Measurements from ENCODE around the gene MST1R. TPM values are rescaled to one million over a fixed set of nuclear protein-coding genes. Genes with fewer than 3 reads are reported as not detected.

MST1R gene
- total RNA-seq, 2 donors from 2014 or later: 88.9 to 173 TPM

- H3K4me3 ChIP-seq: peak within 1 kb of the TSS; percentile 54
- intact Hi-C loops (cut with DNase I): no loop called here
- no peaks in the 10 kb centered on the region for H3K27me3 ChIP-seq
- no peaks in the 10 kb centered on the region for H3K9me3 ChIP-seq
- TF ChIP-seq CTCF (IDR thresholded peaks at IDR 0.05): no peak
- DNase-seq: peak; percentile 97
- peak within 1 kb of the TSS; percentile 35 to 81 for H3K9ac ChIP-seq (ENCODE audit: low read depth in 2 of 2, low read length in 2 of 2)
- no peak within 1 kb of the TSS for H3K27ac ChIP-seq
- H3K36me3 ChIP-seq: no peaks in the 10 kb centered on the region
- peaks cover 5% of the 10 kb centered on the region for H3K4me1 ChIP-seq
These were observed 47.3 kb downstream of the MST1R start, which contains the start of gene TRAIP for GRCh38 chr3:49856181-49857005. TSS of gene TRAIP (minus strand) at chr3:49856564. CDS start at chr3:49856453, 111 bp downstream.

- intact Hi-C loops (cut with DNase I): no loop called here
- peak overlapping the region in 1 of 2 donors; percentile 35 for H3K9ac ChIP-seq (ENCODE audit: low read depth in 2 of 2, low read length in 2 of 2)
- H3K27me3 ChIP-seq: no peaks in the 10 kb centered on the region
- no peaks in the 10 kb centered on the region for H3K9me3 ChIP-seq
- no peak for DNase-seq
- no peak overlapping the region for H3K27ac ChIP-seq
- H3K4me3 ChIP-seq: peak overlapping the region; percentile 54
- no peaks in the 10 kb centered on the region for H3K36me3 ChIP-seq
- peaks cover 5% of the 10 kb centered on the region for H3K4me1 ChIP-seq
- TF ChIP-seq CTCF (IDR thresholded peaks at IDR 0.05): no peak
These were observed 48.0 kb downstream of the MST1R start for GRCh38 chr3:49855662-49856061.

GRCh38 chr3:49845694-49846093 is 58.0 kb downstream of the MST1R start:
- Histone ChIP-seq H3K27ac (no peak overlapping the region), H3K9me3 (no peaks in the 10 kb centered on the region), H3K27me3 (no peaks in the 10 kb centered on the region), H3K9ac (ENCODE audit: low read depth in 2 of 2, low read length in 2 of 2) (no peak overlapping the region), H3K36me3 (no peaks in the 10 kb centered on the region), H3K4me1 (no peaks in the 10 kb centered on the region), H3K4me3 (no peak overlapping the region)
- TF ChIP-seq CTCF (IDR thresholded peaks at IDR 0.05): no peak
- intact Hi-C loops (cut with DNase I): no loop called here
- no peak for DNase-seq

- TF ChIP-seq CTCF (IDR thresholded peaks at IDR 0.05): no peak
- Histone ChIP-seq H3K4me1 (no peaks in the 10 kb centered on the region), H3K9me3 (no peaks in the 10 kb centered on the region), H3K27ac (no peak overlapping the region), H3K9ac (ENCODE audit: low read depth in 2 of 2, low read length in 2 of 2) (no peak overlapping the region), H3K4me3 (no peak overlapping the region), H3K27me3 (no peaks in the 10 kb centered on the region), H3K36me3 (no peaks in the 10 kb centered on the region)
- intact Hi-C loops (cut with DNase I): no loop called here
- DNase-seq: no peak
These were observed 59.0 kb downstream of the MST1R start for GRCh38 chr3:49844464-49845183.

GRCh38 chr3:49842843-49843517 is 60.7 kb downstream of the MST1R start:
- Histone ChIP-seq H3K9me3 (no peaks in the 10 kb centered on the region), H3K9ac (ENCODE audit: low read depth in 2 of 2, low read length in 2 of 2) (no peak overlapping the region), H3K36me3 (no peaks in the 10 kb centered on the region), H3K4me3 (no peak overlapping the region), H3K4me1 (no peaks in the 10 kb centered on the region), H3K27me3 (no peaks in the 10 kb centered on the region), H3K27ac (no peak overlapping the region)
- DNase-seq: no peak
- no peak for TF ChIP-seq CTCF (IDR thresholded peaks at IDR 0.05)
- intact Hi-C loops (cut with DNase I): no loop called here
